GM19324 (cell line): ENCODE data around the gene RAPGEF5.

Source experiments
- ATAC-seq: cut with Tn5 transposase; IDR thresholded peaks from one replicate; pipeline ENCODE4 v1.9.1; 2021; ENCODE audit warnings: mild to moderate bottlenecking, moderate library complexity; ENCODE audit not compliant: unreplicated experiment, low FRiP score

Gene RAPGEF5

GRCh38 chr7:22231806-22232205 lies 125.1 kb downstream of the RAPGEF5 start:
- ATAC-seq = no peak

DNA sequence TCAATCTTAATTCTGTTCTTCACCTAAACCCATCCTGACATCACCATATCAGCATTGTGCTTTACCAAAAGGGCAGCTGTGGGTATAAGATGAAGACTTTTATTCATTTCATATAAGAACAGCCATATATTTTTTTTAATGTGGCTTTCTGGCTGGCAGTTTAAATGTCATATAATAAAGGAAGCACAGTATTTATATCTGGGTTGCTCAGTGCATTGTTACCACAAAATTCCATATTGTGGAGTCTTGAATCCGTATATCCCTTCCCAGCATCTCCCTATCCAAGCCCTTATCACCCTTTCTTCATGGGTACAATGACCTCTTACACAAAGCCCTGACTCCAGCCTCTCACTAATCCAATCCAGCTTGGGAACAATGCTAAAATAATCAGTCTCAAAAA lies 125.8 kb downstream of the RAPGEF5 start:
- no peak for ATAC-seq

GRCh38 chr7:22230238-22230637 lies 126.7 kb downstream of the RAPGEF5 start:
- no peak for ATAC-seq

DNA sequence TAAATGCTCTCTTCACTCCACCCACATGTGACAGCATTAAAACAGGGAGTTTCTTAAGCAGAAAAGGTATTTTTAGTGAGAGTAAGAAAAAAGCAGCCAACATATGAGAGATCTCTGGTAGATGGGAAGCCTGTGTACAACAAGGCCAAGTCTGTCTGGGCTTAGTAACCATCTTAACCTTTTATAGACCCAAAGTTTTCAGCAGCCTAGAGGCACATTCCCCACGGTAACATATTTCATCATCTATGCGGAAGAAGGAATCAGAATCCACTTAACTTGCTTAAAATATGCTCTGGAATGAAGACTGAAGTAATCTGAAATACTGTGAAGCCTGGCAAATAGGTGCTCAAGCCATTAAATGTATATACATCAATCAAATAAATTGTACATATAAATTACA lies 127.8 kb downstream of the RAPGEF5 start:
- ATAC-seq = no peak

DNA sequence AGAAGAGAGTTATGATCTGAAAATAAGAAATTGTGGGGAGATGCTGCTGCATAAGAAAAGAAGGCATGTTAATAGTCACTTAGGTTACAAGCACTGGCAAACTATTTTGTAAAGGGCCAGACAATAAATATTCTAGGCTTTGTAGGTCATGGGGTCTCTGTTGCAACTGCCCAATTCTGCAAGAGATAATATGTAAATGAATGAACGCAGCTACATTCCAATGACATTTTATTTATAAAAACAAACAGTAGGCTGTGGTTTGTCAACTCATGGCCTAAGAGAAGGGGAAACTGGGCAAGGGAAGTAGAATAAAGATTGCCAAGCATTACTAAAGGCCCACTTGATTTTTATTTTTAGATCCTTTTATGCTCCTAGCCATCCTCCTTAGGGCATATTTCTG lies 133.1 kb downstream of the RAPGEF5 start:
- ATAC-seq = no peak

DNA sequence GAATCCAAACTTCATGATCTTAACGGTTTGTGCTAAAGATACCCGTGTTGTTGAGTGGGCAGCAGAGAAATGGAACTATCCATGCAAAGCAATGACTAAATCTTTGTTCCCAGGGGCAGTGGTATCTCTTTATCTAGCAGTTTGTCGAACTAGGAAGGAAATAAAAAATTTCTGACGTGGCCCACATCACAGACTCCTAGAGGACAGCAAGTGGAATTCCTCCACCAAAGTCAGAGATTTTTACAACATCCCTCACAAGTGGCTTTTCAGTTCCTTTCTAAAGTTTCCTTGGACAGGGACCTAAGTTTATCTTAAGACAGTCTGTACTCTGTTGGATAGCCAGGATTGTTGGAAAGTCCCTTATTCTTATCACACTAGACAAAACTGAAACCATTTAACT lies 136.0 kb downstream of the RAPGEF5 start:
- no peak for ATAC-seq

- no peak for ATAC-seq
Measured at GRCh38 chr7:22219739-22220493, 137.0 kb downstream of the RAPGEF5 start.

- ATAC-seq = no peak
Measured at GRCh38 chr7:22219036-22219435, 137.9 kb downstream of the RAPGEF5 start.

DNA sequence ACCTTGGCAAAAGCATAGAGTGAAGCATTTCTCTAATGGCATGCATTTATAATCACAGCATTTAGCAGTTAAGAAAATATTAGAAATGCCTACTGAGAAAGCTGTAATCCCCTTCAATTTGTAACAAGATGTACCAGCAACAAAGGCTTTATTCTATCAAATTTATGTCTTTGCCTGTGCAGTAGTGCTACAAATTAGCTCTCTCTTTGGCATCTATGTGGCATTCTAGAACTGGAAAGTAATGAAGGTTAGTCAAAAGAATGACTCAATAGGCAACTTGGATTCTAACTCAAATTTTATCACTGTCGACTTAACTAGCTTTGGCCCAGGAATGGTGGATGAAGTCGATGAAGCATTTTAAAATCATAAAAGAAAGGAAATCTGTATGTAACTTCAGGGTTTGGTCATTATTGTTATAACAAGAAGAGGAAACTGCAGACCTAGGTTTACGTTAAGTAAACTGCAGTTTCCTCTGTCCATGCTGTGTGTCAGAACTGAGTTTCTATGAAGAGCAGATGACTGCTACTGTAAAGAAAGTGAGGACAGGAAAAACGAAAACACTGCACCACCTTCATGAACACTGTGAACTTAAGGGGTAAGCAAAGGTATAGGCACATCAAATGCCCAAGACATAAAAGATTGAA lies 140.0 kb downstream of the RAPGEF5 start:
- ATAC-seq = no peak

GRCh38 chr7:22216309-22216708 lies 140.6 kb downstream of the RAPGEF5 start:
- ATAC-seq = no peak

DNA sequence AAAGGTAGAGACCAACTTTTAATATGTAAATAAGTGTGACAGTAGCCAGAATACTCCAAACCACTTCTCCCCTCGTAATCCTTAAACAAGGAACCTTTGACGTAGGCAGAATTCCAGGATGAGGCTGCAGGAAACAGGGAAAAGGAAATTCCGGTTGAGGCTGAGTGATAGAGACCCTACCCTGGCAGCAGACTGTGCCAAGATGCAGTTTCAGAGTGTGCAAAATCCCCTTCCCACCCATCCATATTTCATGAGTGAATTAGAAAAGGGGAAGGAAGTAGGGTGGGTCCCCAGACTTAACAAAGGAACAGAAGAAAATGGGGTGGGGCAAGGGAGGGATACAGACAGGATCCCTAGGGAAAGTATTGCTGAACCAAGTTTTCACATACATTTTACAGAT lies 143.0 kb downstream of the RAPGEF5 start:
- no peak for ATAC-seq

GRCh38 chr7:22213081-22213480 lies 143.9 kb downstream of the RAPGEF5 start:
- no peak for ATAC-seq

DNA sequence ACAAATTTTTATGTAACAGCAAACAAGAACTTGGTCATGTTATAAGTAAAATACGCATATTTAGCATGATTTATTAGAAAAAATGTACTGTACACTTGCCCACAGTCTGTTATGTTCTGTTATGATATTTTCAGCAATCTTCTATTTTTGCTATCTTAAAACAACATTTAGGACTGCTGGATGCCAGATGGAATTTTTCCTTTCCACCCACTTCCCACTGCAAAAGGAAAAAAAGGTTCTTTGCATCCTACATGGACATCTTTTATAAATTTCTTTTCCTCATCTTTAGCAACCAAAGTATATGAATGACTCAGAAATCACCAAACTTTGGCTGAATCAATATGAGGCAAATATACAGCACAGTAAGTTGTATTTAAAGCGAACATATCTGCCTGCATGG lies 146.0 kb downstream of the RAPGEF5 start:
- ATAC-seq = no peak

DNA sequence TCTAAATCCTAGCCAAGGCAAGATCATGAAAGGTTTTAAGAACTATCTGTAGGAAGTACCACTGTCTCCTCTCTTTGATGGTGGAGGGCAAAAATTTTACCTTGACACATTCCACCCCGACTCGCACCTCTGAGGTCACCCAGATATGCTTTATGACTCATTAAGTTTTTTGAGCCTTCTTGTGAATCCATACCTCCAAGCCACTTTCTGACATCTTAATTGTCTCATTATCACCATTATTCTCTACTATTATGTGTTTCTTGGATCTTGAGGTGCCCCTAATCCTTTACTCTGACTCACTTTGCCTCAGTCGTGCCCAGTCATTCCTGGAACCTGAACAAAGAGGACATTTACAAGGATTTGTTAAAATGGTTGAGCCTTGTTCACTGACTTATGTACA lies 146.6 kb downstream of the RAPGEF5 start:
- ATAC-seq = no peak

DNA sequence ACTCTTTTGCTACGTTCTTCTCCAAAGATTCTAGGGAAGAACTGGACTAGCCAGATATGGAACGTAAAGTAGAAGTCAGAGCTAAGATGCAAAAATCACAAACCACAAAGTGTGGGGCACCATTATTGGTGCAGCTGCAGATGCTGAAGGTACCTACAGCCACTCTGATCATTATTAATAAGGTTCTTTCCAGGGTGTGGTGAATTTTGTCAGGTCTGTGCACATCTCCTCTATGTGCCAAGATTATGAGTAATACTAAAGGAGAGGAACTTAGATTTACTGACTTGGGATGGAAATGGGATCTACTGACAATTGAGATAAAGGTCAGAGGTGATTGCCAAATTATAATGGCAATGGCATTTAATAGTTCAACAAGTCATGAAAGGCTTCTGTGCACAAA lies 148.2 kb downstream of the RAPGEF5 start:
- ATAC-seq = no peak

GRCh38 chr7:22207724-22208225 lies 149.2 kb downstream of the RAPGEF5 start:
- ATAC-seq = no peak

DNA sequence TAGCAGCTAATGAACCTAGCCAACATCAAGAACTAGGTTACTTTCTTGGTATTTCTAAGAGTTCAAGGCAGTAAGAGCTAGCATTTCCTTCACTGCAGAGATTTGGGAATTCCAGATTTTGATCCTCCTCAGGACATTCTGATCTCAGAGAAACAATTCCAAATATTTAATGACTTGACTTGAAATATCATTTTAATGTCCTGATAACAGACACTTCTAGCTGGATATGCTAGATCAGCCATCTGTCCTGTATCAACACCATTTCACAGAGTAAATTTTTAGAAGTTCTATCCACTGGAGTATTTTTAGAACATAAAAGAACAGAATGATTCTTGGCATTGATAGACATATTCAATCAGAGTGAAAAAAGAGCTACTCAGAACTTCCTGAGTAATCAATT lies 151.3 kb downstream of the RAPGEF5 start:
- ATAC-seq = no peak

DNA sequence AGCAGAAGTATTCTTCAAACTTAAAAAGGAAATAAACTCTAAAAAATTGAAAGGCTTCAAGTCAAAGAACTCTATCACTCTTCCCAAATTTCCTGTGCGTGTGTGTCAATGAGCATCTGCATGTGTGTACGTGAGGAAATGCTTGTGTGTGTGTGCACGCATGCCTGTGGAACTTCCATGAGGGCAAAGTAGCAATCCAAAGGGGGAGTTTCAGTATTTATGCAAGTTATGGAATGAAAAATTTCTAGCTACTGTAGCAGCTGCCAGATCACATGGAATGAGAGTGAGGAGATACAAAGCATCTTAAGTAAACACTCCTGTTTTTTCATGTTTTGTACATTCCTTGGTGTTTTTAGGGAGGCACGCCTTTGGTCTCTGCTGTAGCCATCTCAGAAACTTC lies 152.6 kb downstream of the RAPGEF5 start:
- no peak for ATAC-seq

GRCh38 chr7:22202141-22202540 lies 154.8 kb downstream of the RAPGEF5 start:
- ATAC-seq = no peak

GRCh38 chr7:22201186-22201880 lies 155.6 kb downstream of the RAPGEF5 start:
- ATAC-seq = no peak

- ATAC-seq = no peak
Measured at GRCh38 chr7:22200777-22201176, 156.2 kb downstream of the RAPGEF5 start.

DNA sequence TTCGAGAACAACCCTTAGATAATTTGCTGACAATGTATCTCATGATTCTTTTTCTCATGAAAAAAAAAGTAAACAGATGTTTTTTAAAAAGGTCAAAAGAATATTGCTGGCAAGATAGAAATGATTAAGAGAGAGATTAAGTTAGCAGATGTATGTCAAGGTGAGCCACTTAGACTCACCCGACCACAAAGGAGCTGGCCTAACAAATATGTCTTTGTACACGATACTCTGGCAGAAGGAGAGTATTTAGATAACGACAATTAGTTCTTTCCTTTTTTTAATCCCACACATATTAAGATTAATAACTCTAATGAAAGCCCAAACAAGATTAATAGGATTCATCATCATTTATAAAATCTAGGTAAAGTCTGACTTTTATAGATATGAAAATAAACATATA lies 156.7 kb downstream of the RAPGEF5 start:
- ATAC-seq = no peak
